ENCODE results near the gene ZNF407.

The ZNF407 gene

GRCh38 chr18:74918276-74918790 is 320.7 kb downstream of the ZNF407 start:
- Mint-ChIP-seq H3K36me3 (ENCODE audit: low read depth) (no peaks in the 10 kb centered on the region), H3K9me3 (no peaks in the 10 kb centered on the region), H3K4me3 (no peak overlapping the region), H3K27ac (no peak overlapping the region), H3K4me1 (ENCODE audit: low read depth) (peaks cover 2% of the 10 kb centered on the region), H3K27me3 (no peaks in the 10 kb centered on the region)
- intact Hi-C loops (cut with micrococcal nuclease), result no loop called here

- Mint-ChIP-seq H3K36me3 (ENCODE audit: low read depth) (no peaks in the 10 kb centered on the region), H3K4me3 (no peak overlapping the region), H3K27me3 (no peaks in the 10 kb centered on the region), H3K4me1 (ENCODE audit: low read depth) (peaks cover 7% of the 10 kb centered on the region), H3K27ac (no peak overlapping the region), H3K9me3 (no peaks in the 10 kb centered on the region)
- intact Hi-C loops (cut with micrococcal nuclease), result no loop called here
Measured at GRCh38 chr18:74921057-74921820, 323.6 kb downstream of the ZNF407 start.

GRCh38 chr18:74926051-74926450 is 328.4 kb downstream of the ZNF407 start:
- Mint-ChIP-seq H3K4me3 (no peak overlapping the region), H3K27ac (no peak overlapping the region), H3K36me3 (ENCODE audit: low read depth) (peaks cover 7% of the 10 kb centered on the region), H3K9me3 (no peaks in the 10 kb centered on the region), H3K4me1 (ENCODE audit: low read depth) (peaks cover 7% of the 10 kb centered on the region), H3K27me3 (no peaks in the 10 kb centered on the region)
- intact Hi-C loops (cut with micrococcal nuclease), result no loop called here

- Mint-ChIP-seq H3K4me1 (ENCODE audit: low read depth) (peaks cover 7% of the 10 kb centered on the region), H3K27ac (no peak overlapping the region), H3K4me3 (no peak overlapping the region), H3K9me3 (no peaks in the 10 kb centered on the region), H3K36me3 (ENCODE audit: low read depth) (peaks cover 7% of the 10 kb centered on the region), H3K27me3 (no peaks in the 10 kb centered on the region)
- intact Hi-C loops (cut with micrococcal nuclease), result no loop called here
Measured at GRCh38 chr18:74928194-74928968, 330.7 kb downstream of the ZNF407 start.

GRCh38 chr18:74929110-74929509 is 331.4 kb downstream of the ZNF407 start:
- peaks cover 7% of the 10 kb centered on the region for H3K4me1 Mint-ChIP-seq (ENCODE audit: low read depth)
- intact Hi-C loops (cut with micrococcal nuclease), result no loop called here

GRCh38 chr18:74930616-74931015 is 332.9 kb downstream of the ZNF407 start:
- H3K9me3 Mint-ChIP-seq, result no peaks in the 10 kb centered on the region
- peaks cover 4% of the 10 kb centered on the region for H3K4me1 Mint-ChIP-seq (ENCODE audit: low read depth)
- H3K27ac Mint-ChIP-seq, result no peak overlapping the region
- H3K36me3 Mint-ChIP-seq (ENCODE audit: low read depth), result peaks cover 7% of the 10 kb centered on the region
- no peaks in the 10 kb centered on the region for H3K27me3 Mint-ChIP-seq
- H3K4me3 Mint-ChIP-seq, result no peak overlapping the region
- intact Hi-C loops (cut with micrococcal nuclease), result no loop called here

More at GRCh38 chr18:74929110-74929509, 331.4 kb downstream of the ZNF407 start:
- no peak overlapping the region for H3K4me3 Mint-ChIP-seq
- H3K27ac Mint-ChIP-seq, result no peak overlapping the region
- peaks cover 7% of the 10 kb centered on the region for H3K36me3 Mint-ChIP-seq (ENCODE audit: low read depth)
- H3K9me3 Mint-ChIP-seq, result no peaks in the 10 kb centered on the region
- H3K27me3 Mint-ChIP-seq, result no peaks in the 10 kb centered on the region

- H3K27me3 Mint-ChIP-seq, result no peaks in the 10 kb centered on the region
- no peak overlapping the region for H3K27ac Mint-ChIP-seq
- no peak overlapping the region for H3K4me3 Mint-ChIP-seq
- H3K4me1 Mint-ChIP-seq (ENCODE audit: low read depth), result no peaks in the 10 kb centered on the region
- H3K9me3 Mint-ChIP-seq, result no peaks in the 10 kb centered on the region
- intact Hi-C loops (cut with micrococcal nuclease), result no loop called here
- peaks cover 7% of the 10 kb centered on the region for H3K36me3 Mint-ChIP-seq (ENCODE audit: low read depth)
Measured at GRCh38 chr18:74933930-74934329, 336.3 kb downstream of the ZNF407 start.

GRCh38 chr18:74935434-74935833 is 337.8 kb downstream of the ZNF407 start:
- Mint-ChIP-seq H3K27ac (no peak overlapping the region), H3K4me1 (ENCODE audit: low read depth) (no peaks in the 10 kb centered on the region), H3K36me3 (ENCODE audit: low read depth) (peaks cover 5% of the 10 kb centered on the region), H3K27me3 (no peaks in the 10 kb centered on the region), H3K9me3 (no peaks in the 10 kb centered on the region), H3K4me3 (no peak overlapping the region)
- intact Hi-C loops (cut with micrococcal nuclease), result no loop called here

- H3K27ac Mint-ChIP-seq, result no peak overlapping the region
Measured at GRCh38 chr18:74936343-74936742, 338.7 kb downstream of the ZNF407 start.

GRCh38 chr18:74937291-74937690 is 339.6 kb downstream of the ZNF407 start:
- H3K27ac Mint-ChIP-seq, result no peak overlapping the region
- intact Hi-C loops (cut with micrococcal nuclease), result no loop called here
- no peaks in the 10 kb centered on the region for H3K27me3 Mint-ChIP-seq
- no peak overlapping the region for H3K4me3 Mint-ChIP-seq
- H3K4me1 Mint-ChIP-seq (ENCODE audit: low read depth), result no peaks in the 10 kb centered on the region
- H3K9me3 Mint-ChIP-seq, result no peaks in the 10 kb centered on the region
- no peaks in the 10 kb centered on the region for H3K36me3 Mint-ChIP-seq (ENCODE audit: low read depth)

More at GRCh38 chr18:74936343-74936742, 338.7 kb downstream of the ZNF407 start:
- intact Hi-C loops (cut with micrococcal nuclease), result no loop called here
- no peaks in the 10 kb centered on the region for H3K27me3 Mint-ChIP-seq
- no peak overlapping the region for H3K4me3 Mint-ChIP-seq
- H3K4me1 Mint-ChIP-seq (ENCODE audit: low read depth), result no peaks in the 10 kb centered on the region
- H3K9me3 Mint-ChIP-seq, result no peaks in the 10 kb centered on the region
- no peaks in the 10 kb centered on the region for H3K36me3 Mint-ChIP-seq (ENCODE audit: low read depth)

GRCh38 chr18:74940856-74941255 is 343.2 kb downstream of the ZNF407 start:
- Mint-ChIP-seq H3K36me3 (ENCODE audit: low read depth) (no peaks in the 10 kb centered on the region), H3K4me3 (no peak overlapping the region), H3K27me3 (no peaks in the 10 kb centered on the region), H3K27ac (no peak overlapping the region), H3K4me1 (ENCODE audit: low read depth) (no peaks in the 10 kb centered on the region), H3K9me3 (no peaks in the 10 kb centered on the region)
- intact Hi-C loops (cut with micrococcal nuclease), result no loop called here

GRCh38 chr18:74942319-74942910 is 344.7 kb downstream of the ZNF407 start:
- intact Hi-C loops (cut with micrococcal nuclease), result no loop called here
- Mint-ChIP-seq H3K27ac (no peak overlapping the region), H3K9me3 (no peaks in the 10 kb centered on the region), H3K4me1 (ENCODE audit: low read depth) (no peaks in the 10 kb centered on the region), H3K27me3 (no peaks in the 10 kb centered on the region), H3K36me3 (ENCODE audit: low read depth) (no peaks in the 10 kb centered on the region), H3K4me3 (no peak overlapping the region)

GRCh38 chr18:74944676-74945075 is 347.0 kb downstream of the ZNF407 start:
- H3K27ac Mint-ChIP-seq, result no peak overlapping the region
- intact Hi-C loops (cut with micrococcal nuclease), result no loop called here
- H3K4me3 Mint-ChIP-seq, result no peak overlapping the region
- no peaks in the 10 kb centered on the region for H3K27me3 Mint-ChIP-seq
- peaks cover 11% of the 10 kb centered on the region for H3K4me1 Mint-ChIP-seq (ENCODE audit: low read depth)
- no peaks in the 10 kb centered on the region for H3K9me3 Mint-ChIP-seq
- no peaks in the 10 kb centered on the region for H3K36me3 Mint-ChIP-seq (ENCODE audit: low read depth)

All from dendritic cell treated with granulocyte-macrophage colony-stimulating factor and Interleukin-4, amounts not matched to agents 40 ng/mL and 50 ng/mL, for 4 days (primary cell).